Fibroblast of mammary gland (primary cell): ENCODE results near the gene KIF6.

Experiments used
- DNase-seq: peaks from one replicate; pipeline ENCODE4 v3.0.0-alpha.2; 2010; ENCODE audit warnings: low read depth
- H3K4me3 ChIP-seq: 2 replicates; pipeline ENCODE4 v1.5.1; 2011; ENCODE audit warnings: low read depth, mild to moderate bottlenecking, low read length, moderate library complexity; ENCODE audit not compliant: control insufficient read depth
- TF ChIP-seq, protein P1 (sequence below): conservative IDR thresholded peaks from 2 replicates; pipeline ENCODE4 v1.5.1; 2011; ENCODE audit warnings: low read depth, low read length, inconsistent platforms; ENCODE audit not compliant: control insufficient read depth, insufficient read depth

The KIF6 gene

DNA sequence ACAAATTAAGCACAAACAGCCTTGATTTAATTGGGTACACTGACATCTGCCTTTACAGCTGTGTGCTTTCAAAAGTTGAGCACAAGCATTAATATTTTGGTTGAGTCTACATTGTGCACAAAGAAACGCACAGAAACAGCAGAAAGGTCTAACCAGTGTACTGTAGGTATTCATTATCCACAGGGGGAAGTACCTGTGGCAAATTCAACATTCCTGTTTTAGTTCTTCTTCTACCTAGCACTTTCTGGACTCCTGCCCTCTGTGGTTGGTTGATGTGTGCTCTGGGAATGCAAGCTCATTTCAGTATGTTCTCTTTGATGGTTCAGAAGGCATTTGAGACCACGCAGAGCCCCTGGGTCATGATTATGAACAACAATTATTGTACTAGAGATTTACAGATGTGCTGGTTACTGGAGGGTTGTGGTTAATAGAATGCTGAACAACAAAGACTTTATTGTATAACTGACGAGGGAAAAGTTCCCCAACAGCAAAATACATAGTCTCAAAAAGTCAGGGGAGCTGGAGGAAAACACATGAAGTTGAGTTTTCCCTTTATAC is 40.4 kb upstream of the KIF6 start:
- no peak for DNase-seq
- no peak overlapping the region for H3K4me3 ChIP-seq
- TF ChIP-seq, protein P1, sequence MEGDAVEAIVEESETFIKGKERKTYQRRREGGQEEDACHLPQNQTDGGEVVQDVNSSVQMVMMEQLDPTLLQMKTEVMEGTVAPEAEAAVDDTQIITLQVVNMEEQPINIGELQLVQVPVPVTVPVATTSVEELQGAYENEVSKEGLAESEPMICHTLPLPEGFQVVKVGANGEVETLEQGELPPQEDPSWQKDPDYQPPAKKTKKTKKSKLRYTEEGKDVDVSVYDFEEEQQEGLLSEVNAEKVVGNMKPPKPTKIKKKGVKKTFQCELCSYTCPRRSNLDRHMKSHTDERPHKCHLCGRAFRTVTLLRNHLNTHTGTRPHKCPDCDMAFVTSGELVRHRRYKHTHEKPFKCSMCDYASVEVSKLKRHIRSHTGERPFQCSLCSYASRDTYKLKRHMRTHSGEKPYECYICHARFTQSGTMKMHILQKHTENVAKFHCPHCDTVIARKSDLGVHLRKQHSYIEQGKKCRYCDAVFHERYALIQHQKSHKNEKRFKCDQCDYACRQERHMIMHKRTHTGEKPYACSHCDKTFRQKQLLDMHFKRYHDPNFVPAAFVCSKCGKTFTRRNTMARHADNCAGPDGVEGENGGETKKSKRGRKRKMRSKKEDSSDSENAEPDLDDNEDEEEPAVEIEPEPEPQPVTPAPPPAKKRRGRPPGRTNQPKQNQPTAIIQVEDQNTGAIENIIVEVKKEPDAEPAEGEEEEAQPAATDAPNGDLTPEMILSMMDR: no peak

DNA sequence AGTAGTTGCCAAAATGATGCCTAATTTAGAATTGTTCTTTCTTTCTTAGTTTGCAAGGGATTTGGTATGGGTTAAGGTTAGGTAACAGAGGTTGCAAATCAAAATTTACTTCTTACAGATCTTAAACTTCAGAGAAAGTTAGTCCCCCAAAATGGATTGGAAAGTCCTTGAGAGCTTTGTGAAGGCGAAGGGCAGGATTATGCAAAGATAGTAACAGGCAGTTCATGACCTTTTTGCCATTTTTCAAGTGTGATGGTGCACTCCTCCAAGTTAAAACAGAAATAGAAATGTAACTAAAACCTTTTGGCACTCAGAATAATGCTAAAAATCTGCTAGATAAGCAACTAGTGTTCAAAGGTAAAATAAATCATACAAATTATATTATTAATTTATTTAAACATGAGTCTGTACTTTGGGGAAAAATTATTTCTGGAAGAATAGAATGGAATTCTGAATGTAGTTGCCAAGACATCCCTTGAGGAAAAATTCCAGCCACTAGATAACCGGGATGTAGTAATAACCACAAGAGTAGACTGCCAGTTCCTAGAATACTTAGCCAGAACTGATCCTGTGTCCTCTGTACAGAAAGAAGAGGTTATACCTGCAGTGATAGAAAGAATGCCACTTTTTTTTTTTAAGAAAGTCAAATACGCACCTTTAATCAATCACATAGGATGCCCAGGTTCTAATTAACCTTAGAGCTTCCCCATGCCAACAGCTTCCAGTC is 35.2 kb upstream of the KIF6 start:
- DNase-seq: no peak
- no peak overlapping the region for H3K4me3 ChIP-seq
- TF ChIP-seq, protein P1: no peak

DNA sequence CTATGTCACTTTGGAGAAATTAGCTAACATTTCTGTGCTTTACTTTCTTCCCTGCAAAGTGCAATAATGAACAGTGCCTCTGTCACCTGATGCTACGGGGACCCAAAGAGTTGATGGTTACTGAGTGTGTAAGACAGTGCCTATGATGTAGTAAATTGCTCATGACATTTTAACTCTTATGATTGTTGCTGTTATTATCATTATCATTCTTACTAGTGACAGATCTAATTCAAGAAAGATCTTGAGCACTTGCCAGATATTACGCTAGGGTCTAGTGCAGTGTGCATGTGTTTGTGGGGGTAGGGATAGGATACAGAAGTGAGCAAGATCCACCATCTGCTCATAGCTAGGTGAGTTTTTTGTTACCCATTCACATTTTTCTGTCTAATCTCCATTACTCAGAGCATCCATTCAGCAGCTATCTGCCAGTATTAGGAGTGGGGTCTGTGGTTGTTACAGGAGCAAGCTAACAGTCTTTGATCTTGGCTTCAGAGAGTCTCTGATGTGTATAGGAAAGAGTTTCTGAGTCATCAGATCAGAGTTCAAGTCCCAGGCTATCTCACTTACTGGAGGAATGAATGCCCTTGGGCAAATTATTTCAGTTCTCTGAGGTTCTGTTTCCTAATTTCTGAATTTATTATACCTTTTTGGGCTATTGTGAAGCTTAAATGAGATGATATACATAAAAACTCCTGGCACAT is 33.8 kb upstream of the KIF6 start:
- H3K4me3 ChIP-seq: no peak overlapping the region
- TF ChIP-seq, protein P1: no peak
- DNase-seq: no peak

GRCh38 chr6:39756582-39756981 is 31.4 kb upstream of the KIF6 start:
- TF ChIP-seq, protein P1: no peak
- H3K4me3 ChIP-seq: no peak overlapping the region
- no peak for DNase-seq

GRCh38 chr6:39755231-39755630 is 30.0 kb upstream of the KIF6 start:
- TF ChIP-seq, protein P1: no peak
- no peak overlapping the region for H3K4me3 ChIP-seq
- peak; percentile 35 for DNase-seq

DNA sequence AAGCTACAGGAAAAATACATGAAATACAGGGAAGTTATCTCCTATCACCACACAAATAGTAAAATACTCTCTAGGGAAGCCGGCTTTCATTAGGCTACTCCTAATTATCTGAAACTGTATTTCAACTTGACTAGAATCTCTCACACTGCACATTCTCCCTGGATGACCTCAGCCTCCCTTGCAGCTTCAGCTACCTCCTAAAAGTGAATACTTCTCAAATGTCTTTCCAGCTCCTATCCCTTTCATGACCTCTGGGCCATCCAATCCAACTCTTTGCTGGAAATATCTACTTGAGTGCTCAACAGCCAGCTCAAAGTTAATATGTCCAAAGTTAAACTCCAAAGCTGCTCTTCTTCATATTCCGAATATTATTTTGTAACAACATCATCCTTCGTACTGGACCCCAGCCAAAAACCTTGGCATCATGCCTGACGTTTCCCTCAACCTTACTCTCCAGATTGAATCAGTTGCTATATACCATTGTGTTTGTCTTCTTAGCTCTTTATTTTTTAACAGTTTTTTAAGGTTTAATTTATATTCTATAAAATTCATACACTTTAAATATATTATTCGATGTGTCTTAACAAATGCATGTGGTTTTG is 29.4 kb upstream of the KIF6 start:
- no peak overlapping the region for H3K4me3 ChIP-seq
- TF ChIP-seq, protein P1: no peak
- no peak for DNase-seq
